Mesendoderm (in vitro differentiated cells): ENCODE results near the gene PGA5.

ENCODE experiments used
- DNase-seq: peaks from one replicate; pipeline ENCODE4 v3.0.0; 2013
- H2AK5ac ChIP-seq: 2 replicates; pipeline ENCODE4 v1.6.1; 2013; ENCODE audit warnings: low read length, inconsistent platforms
- H2BK120ac ChIP-seq: 2 replicates; pipeline ENCODE4 v1.6.1; 2013; ENCODE audit warnings: low read depth, mild to moderate bottlenecking, low read length, moderate library complexity, mixed read lengths
- H2BK15ac ChIP-seq: replicated peaks from 2 replicates; pipeline ENCODE4 v1.6.1; 2013; ENCODE audit warnings: low read depth, mild to moderate bottlenecking, moderate library complexity
- H2BK5ac ChIP-seq: 2 replicates; pipeline ENCODE4 v1.6.1; 2013; ENCODE audit warnings: low read length, inconsistent platforms
- H3K18ac ChIP-seq: 2 replicates; pipeline ENCODE4 v1.6.1; 2013; ENCODE audit warnings: mild to moderate bottlenecking, low read length, mixed read lengths
- H3K23ac ChIP-seq: one replicate; pipeline ENCODE4 v1.6.1; 2013; ENCODE audit warnings: low read length
- H3K27ac ChIP-seq: 2 replicates; pipeline ENCODE4 v1.5.1; 2013; ENCODE audit warnings: low read depth, mild to moderate bottlenecking, inconsistent platforms, low read length, moderate library complexity
- H3K27me3 ChIP-seq: 2 replicates; pipeline ENCODE4 v1.6.1; 2013; ENCODE audit warnings: low read length, control low read depth, mild to moderate bottlenecking, inconsistent platforms; ENCODE audit not compliant: insufficient read depth, poor library complexity
- H3K36me3 ChIP-seq: 2 replicates; pipeline ENCODE4 v1.6.1; 2013; ENCODE audit warnings: low read length, inconsistent platforms; ENCODE audit not compliant: control insufficient read depth, insufficient read depth
- H3K4ac ChIP-seq: one replicate; pipeline ENCODE4 v1.6.1; 2013; ENCODE audit warnings: low read depth, mild to moderate bottlenecking, low read length, moderate library complexity
- H3K4me1 ChIP-seq: 2 replicates; pipeline ENCODE4 v1.6.1; 2013; ENCODE audit warnings: low read depth, low read length, inconsistent platforms; ENCODE audit not compliant: control insufficient read depth
- H3K4me2 ChIP-seq: 2 replicates; pipeline ENCODE4 v1.6.1; 2013; ENCODE audit warnings: low read length
- H3K4me3 ChIP-seq: 2 replicates; pipeline ENCODE4 v1.5.1; 2013; ENCODE audit warnings: mild to moderate bottlenecking, low read length
- H3K56ac ChIP-seq: one replicate; pipeline ENCODE4 v1.6.1; 2013; ENCODE audit warnings: low read length
- H3K79me1 ChIP-seq: 2 replicates; pipeline ENCODE4 v1.6.1; 2013; ENCODE audit warnings: low read length, inconsistent platforms
- H3K79me2 ChIP-seq: 2 replicates; pipeline ENCODE4 v1.6.1; 2013; ENCODE audit warnings: mild to moderate bottlenecking, low read length; ENCODE audit not compliant: control insufficient read depth, insufficient read depth
- H3K9ac ChIP-seq: 2 replicates; pipeline ENCODE4 v1.6.1; 2013; ENCODE audit warnings: low read length, inconsistent platforms
- H4K5ac ChIP-seq: one replicate; pipeline ENCODE4 v1.6.1; 2013; ENCODE audit warnings: low read length
- H4K8ac ChIP-seq: one replicate; pipeline ENCODE4 v1.6.1; 2013; ENCODE audit warnings: low read depth, mild to moderate bottlenecking, control low read depth, low read length, moderate library complexity
- WGBS: extraction: QIAGEN DNeasy Blood & Tissue Kit; methylation state at CpG from one replicate; pipeline ENCODE4 v1.1.7; 2013; ENCODE audit warnings: low lambda C conversion rate, missing lambda C conversion rate; ENCODE audit not compliant: insufficient coverage; ENCODE audit errors: extremely low coverage; 5-methylcytosine and 5-hydroxymethylcytosine counted together

PGA5 gene

GRCh38 chr11:61287338-61287977 is 46.5 kb downstream of the PGA5 start:
- no CpG with 5 or more reads among the region's 14 CpGs for WGBS
- H3K23ac ChIP-seq = no peak overlapping the region
- H2BK5ac ChIP-seq = no peak overlapping the region
- no peaks in the 10 kb centered on the region for H3K79me2 ChIP-seq
- H3K9ac ChIP-seq = no peak overlapping the region
- no peak overlapping the region for H3K4ac ChIP-seq
- H3K27me3 ChIP-seq = no peaks in the 10 kb centered on the region
- H3K56ac ChIP-seq = no peak overlapping the region
- no peak overlapping the region for H2AK5ac ChIP-seq
- H4K5ac ChIP-seq = no peak overlapping the region
- no peak overlapping the region for H3K27ac ChIP-seq
- no peaks in the 10 kb centered on the region for H3K4me1 ChIP-seq
- no peak overlapping the region for H3K4me3 ChIP-seq
- H3K4me2 ChIP-seq = no peak overlapping the region
- DNase-seq = no peak
- H3K18ac ChIP-seq = no peak overlapping the region
- no peak overlapping the region for H2BK15ac ChIP-seq
- H3K79me1 ChIP-seq = no peaks in the 10 kb centered on the region
- no peaks in the 10 kb centered on the region for H3K36me3 ChIP-seq
- no peak overlapping the region for H4K8ac ChIP-seq
- H2BK120ac ChIP-seq = no peak overlapping the region

- Histone ChIP-seq H2BK15ac (no peak overlapping the region), H3K79me1 (no peaks in the 10 kb centered on the region), H3K56ac (no peak overlapping the region), H3K79me2 (no peaks in the 10 kb centered on the region), H3K4me3 (no peak overlapping the region), H4K8ac (no peak overlapping the region), H2AK5ac (no peak overlapping the region), H4K5ac (no peak overlapping the region), H2BK120ac (no peak overlapping the region), H3K9ac (no peak overlapping the region), H3K27me3 (no peaks in the 10 kb centered on the region), H3K27ac (no peak overlapping the region), H3K4ac (no peak overlapping the region), H3K23ac (no peak overlapping the region), H3K4me1 (peaks cover 3% of the 10 kb centered on the region), H3K36me3 (no peaks in the 10 kb centered on the region), H2BK5ac (no peak overlapping the region), H3K4me2 (no peak overlapping the region), H3K18ac (no peak overlapping the region)
- no CpG with 5 or more reads among the region's 12 CpGs for WGBS
- DNase-seq = peak; percentile 32
These were observed 50.1 kb downstream of the PGA5 start for GRCh38 chr11:61290905-61291690.

GRCh38 chr11:61292356-61292755 is 51.4 kb downstream of the PGA5 start:
- Histone ChIP-seq H3K4me2 (no peak overlapping the region), H3K4me3 (no peak overlapping the region), H2AK5ac (no peak overlapping the region), H3K23ac (no peak overlapping the region), H3K27ac (no peak overlapping the region), H3K79me1 (no peaks in the 10 kb centered on the region), H3K27me3 (no peaks in the 10 kb centered on the region), H2BK5ac (no peak overlapping the region), H4K8ac (no peak overlapping the region), H3K18ac (no peak overlapping the region), H4K5ac (no peak overlapping the region), H3K9ac (no peak overlapping the region), H3K4ac (no peak overlapping the region), H3K36me3 (no peaks in the 10 kb centered on the region), H3K56ac (no peak overlapping the region), H3K79me2 (no peaks in the 10 kb centered on the region), H2BK120ac (no peak overlapping the region), H3K4me1 (peaks cover 3% of the 10 kb centered on the region), H2BK15ac (no peak overlapping the region)
- no CpG with 5 or more reads among the region's 2 CpGs for WGBS
- no peak for DNase-seq

DNA sequence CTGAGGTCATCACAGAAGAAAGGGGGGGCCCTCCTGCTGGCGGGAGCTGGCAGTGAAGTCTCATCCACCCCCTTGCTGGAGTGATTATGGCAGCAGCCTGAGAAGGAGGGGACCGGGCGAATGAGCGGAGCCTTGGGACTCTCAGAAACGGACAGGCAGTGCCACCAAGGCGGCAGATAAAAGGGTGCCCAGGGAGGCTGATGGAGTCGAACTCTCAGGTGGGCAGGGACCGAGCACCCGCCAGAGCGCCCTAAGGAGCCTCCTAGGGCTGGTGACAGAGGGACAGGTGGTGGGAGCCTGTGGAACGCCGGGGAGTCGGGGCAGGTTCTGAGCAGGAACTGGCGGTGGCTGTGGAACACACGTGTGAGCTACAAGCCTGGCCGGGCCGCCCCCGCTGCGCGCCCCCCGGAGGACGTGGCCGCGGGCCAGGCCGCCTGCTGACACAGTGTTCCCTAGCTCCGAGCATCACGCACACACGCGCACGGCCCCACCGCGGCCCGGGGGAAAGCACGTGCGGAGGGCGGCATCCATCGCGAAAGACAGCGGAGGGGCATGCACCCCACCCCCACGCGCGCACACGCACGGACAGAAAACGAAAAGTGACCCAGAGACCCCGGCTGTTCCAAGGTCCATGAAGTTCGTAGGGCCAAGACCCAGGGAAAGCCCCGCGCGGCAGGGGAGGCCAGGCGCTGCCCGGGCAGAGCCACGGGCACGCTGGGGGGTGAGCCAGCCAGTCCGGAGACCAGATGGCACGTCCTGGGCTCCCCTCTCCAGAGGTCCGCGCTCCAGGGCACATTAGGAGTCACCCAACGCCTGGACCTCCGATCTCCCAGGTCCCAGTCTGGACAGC is 53.1 kb downstream of the PGA5 start:
- Histone ChIP-seq H2AK5ac (no peak overlapping the region), H2BK120ac (no peak overlapping the region)

GRCh38 chr11:61294717-61295595 is 54.0 kb downstream of the PGA5 start, which contains the start of gene VWCE:
Gene VWCE, minus strand, starts transcription at chr11:61295316. Its CDS starts 279 bp downstream, at chr11:61295037.
- Histone ChIP-seq H3K36me3 (peaks cover 6% of the 10 kb centered on the region), H3K4me1 (peaks cover 3% of the 10 kb centered on the region), H3K4me2 (peak within 1 kb of the TSS; percentile 93), H3K56ac (peak within 1 kb of the TSS; percentile 95), H4K5ac (no peak within 1 kb of the TSS), H3K79me1 (no peaks in the 10 kb centered on the region), H2BK5ac (no peak within 1 kb of the TSS), H3K18ac (peak within 1 kb of the TSS; percentile 87), H4K8ac (no peak within 1 kb of the TSS), H3K27me3 (no peaks in the 10 kb centered on the region), H3K79me2 (no peaks in the 10 kb centered on the region), H3K4ac (peak within 1 kb of the TSS; percentile 76), H2AK5ac (no peak within 1 kb of the TSS), H3K27ac (peak within 1 kb of the TSS; percentile 41), H3K4me3 (peak within 1 kb of the TSS; percentile 72), H2BK120ac (no peak within 1 kb of the TSS), H2BK15ac (no peak within 1 kb of the TSS), H3K9ac (peak within 1 kb of the TSS; percentile 87), H3K23ac (peak within 1 kb of the TSS; percentile 94)
- peak; percentile 77 for DNase-seq
- no CpG with 5 or more reads among the region's 97 CpGs for WGBS

More for the DNA sequence above, 53.1 kb downstream of the PGA5 start:
- H3K4me2 ChIP-seq = peak overlapping the region; percentile 93
- no peaks in the 10 kb centered on the region for H3K79me1 ChIP-seq
- H3K9ac ChIP-seq = peak overlapping the region; percentile 87
- no peak overlapping the region for H3K4ac ChIP-seq
- no peak overlapping the region for H2BK15ac ChIP-seq
- DNase-seq = peak; percentile 62
- peak overlapping the region; percentile 89 for H3K23ac ChIP-seq
- no peak overlapping the region for H4K8ac ChIP-seq
- no peak overlapping the region for H4K5ac ChIP-seq
- no peak overlapping the region for H3K27ac ChIP-seq
- H2BK5ac ChIP-seq = no peak overlapping the region
- H3K79me2 ChIP-seq = no peaks in the 10 kb centered on the region
- peaks cover 1% of the 10 kb centered on the region for H3K36me3 ChIP-seq
- H3K4me3 ChIP-seq = peak overlapping the region; percentile 72
- H3K27me3 ChIP-seq = no peaks in the 10 kb centered on the region
- no CpG with 5 or more reads among the region's 60 CpGs for WGBS
- H3K56ac ChIP-seq = peak overlapping the region; percentile 95
- peaks cover 3% of the 10 kb centered on the region for H3K4me1 ChIP-seq
- peak overlapping the region; percentile 87 for H3K18ac ChIP-seq
